ENCODE results near the gene RASGEF1B.

GRCh38 chr4:81491943-81492342, 20.2 kb upstream of the RASGEF1B start:
- no peak for TF ChIP-seq NR2C2 (CRISPR knock-in tag; IDR thresholded peaks at IDR 0.05)
- TF ChIP-seq, protein P1, sequence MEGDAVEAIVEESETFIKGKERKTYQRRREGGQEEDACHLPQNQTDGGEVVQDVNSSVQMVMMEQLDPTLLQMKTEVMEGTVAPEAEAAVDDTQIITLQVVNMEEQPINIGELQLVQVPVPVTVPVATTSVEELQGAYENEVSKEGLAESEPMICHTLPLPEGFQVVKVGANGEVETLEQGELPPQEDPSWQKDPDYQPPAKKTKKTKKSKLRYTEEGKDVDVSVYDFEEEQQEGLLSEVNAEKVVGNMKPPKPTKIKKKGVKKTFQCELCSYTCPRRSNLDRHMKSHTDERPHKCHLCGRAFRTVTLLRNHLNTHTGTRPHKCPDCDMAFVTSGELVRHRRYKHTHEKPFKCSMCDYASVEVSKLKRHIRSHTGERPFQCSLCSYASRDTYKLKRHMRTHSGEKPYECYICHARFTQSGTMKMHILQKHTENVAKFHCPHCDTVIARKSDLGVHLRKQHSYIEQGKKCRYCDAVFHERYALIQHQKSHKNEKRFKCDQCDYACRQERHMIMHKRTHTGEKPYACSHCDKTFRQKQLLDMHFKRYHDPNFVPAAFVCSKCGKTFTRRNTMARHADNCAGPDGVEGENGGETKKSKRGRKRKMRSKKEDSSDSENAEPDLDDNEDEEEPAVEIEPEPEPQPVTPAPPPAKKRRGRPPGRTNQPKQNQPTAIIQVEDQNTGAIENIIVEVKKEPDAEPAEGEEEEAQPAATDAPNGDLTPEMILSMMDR (IDR thresholded peaks at IDR 0.05): no peak
- no peak for TF ChIP-seq JUN (CRISPR knock-in tag; IDR thresholded peaks at IDR 0.05)
- TF ChIP-seq, protein P2, sequence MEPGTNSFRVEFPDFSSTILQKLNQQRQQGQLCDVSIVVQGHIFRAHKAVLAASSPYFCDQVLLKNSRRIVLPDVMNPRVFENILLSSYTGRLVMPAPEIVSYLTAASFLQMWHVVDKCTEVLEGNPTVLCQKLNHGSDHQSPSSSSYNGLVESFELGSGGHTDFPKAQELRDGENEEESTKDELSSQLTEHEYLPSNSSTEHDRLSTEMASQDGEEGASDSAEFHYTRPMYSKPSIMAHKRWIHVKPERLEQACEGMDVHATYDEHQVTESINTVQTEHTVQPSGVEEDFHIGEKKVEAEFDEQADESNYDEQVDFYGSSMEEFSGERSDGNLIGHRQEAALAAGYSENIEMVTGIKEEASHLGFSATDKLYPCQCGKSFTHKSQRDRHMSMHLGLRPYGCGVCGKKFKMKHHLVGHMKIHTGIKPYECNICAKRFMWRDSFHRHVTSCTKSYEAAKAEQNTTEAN (CRISPR knock-in tag; IDR thresholded peaks at IDR 0.05): no peak
- TF ChIP-seq ESRRA (CRISPR knock-in tag; IDR thresholded peaks at IDR 0.05; ENCODE audit: borderline replicate concordance): no peak
- TF ChIP-seq, protein P3, sequence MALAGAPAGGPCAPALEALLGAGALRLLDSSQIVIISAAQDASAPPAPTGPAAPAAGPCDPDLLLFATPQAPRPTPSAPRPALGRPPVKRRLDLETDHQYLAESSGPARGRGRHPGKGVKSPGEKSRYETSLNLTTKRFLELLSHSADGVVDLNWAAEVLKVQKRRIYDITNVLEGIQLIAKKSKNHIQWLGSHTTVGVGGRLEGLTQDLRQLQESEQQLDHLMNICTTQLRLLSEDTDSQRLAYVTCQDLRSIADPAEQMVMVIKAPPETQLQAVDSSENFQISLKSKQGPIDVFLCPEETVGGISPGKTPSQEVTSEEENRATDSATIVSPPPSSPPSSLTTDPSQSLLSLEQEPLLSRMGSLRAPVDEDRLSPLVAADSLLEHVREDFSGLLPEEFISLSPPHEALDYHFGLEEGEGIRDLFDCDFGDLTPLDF (CRISPR knock-in tag; IDR thresholded peaks at IDR 0.05): no peak
- no peak for TF ChIP-seq ZNF138 (CRISPR knock-in tag; conservative IDR thresholded peaks at IDR 0.05)

Measured in WTC11 (cell line).